ENCODE data around the gene ACSL6. TPM values are rescaled to one million over a fixed set of nuclear protein-coding genes. Genes with fewer than 3 reads are reported as not detected.

Gene ACSL6
- total RNA-seq, 1 experiment from 2014 or later = 4.8 TPM

DNA sequence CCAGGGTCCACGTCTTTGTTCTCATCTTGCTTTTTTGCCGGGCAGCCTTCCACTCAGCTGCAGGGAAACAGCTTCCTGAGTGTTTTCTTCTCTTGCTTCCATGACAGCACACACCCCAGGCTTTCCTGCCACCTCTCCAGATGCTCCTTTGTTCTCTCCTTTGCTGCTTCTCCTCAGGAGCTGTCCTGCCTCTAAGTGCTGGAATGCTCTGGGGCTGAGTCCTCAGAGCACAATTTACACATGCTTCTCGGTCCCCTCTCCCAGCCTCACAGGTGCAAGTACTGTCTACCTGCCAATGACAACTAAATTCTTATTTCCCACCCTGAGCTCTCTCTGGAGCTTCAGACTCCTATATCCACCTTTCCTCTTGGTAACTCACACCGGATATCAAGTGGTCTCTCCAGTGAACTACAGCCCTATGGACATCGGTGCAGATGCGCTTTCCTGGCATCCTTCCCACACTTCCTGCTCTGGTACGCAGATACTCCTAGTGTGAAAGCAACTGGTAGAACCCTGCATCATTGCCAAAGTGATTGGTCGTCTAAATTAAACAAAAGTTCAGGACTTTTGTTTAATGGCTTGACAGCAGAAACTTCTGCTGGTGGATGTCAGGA lies 13.4 kb upstream of the ACSL6 start:
- TF ChIP-seq ZNF232 (CRISPR knock-in tag; IDR thresholded peaks at IDR 0.05) = no peak
- no peak for TF ChIP-seq NFATC4 (CRISPR knock-in tag; IDR thresholded peaks at IDR 0.05)
- TF ChIP-seq, protein P1, sequence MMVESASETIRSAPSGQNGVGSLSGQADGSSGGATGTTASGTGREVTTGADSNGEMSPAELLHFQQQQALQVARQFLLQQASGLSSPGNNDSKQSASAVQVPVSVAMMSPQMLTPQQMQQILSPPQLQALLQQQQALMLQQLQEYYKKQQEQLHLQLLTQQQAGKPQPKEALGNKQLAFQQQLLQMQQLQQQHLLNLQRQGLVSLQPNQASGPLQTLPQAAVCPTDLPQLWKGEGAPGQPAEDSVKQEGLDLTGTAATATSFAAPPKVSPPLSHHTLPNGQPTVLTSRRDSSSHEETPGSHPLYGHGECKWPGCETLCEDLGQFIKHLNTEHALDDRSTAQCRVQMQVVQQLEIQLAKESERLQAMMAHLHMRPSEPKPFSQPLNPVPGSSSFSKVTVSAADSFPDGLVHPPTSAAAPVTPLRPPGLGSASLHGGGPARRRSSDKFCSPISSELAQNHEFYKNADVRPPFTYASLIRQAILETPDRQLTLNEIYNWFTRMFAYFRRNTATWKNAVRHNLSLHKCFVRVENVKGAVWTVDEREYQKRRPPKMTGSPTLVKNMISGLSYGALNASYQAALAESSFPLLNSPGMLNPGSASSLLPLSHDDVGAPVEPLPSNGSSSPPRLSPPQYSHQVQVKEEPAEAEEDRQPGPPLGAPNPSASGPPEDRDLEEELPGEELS (CRISPR knock-in tag; IDR thresholded peaks at IDR 0.05) = no peak
- no peak for TF ChIP-seq ZNF317 (CRISPR knock-in tag; IDR thresholded peaks at IDR 0.05; ENCODE audit: borderline replicate concordance, low read depth)
- TF ChIP-seq, protein P2, sequence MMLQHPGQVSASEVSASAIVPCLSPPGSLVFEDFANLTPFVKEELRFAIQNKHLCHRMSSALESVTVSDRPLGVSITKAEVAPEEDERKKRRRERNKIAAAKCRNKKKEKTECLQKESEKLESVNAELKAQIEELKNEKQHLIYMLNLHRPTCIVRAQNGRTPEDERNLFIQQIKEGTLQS (CRISPR knock-in tag; conservative IDR thresholded peaks at IDR 0.05) = no peak
- TF ChIP-seq FOXJ3 (CRISPR knock-in tag; IDR thresholded peaks at IDR 0.05; ENCODE audit: borderline replicate concordance) = no peak
- TF ChIP-seq, protein P3, sequence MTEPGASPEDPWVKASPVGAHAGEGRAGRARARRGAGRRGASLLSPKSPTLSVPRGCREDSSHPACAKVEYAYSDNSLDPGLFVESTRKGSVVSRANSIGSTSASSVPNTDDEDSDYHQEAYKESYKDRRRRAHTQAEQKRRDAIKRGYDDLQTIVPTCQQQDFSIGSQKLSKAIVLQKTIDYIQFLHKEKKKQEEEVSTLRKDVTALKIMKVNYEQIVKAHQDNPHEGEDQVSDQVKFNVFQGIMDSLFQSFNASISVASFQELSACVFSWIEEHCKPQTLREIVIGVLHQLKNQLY (CRISPR knock-in tag; IDR thresholded peaks at IDR 0.05) = no peak
- TF ChIP-seq NR3C1 (CRISPR knock-in tag; conservative IDR thresholded peaks at IDR 0.05; ENCODE audit: low read depth) = no peak
- TF ChIP-seq SOX15 (CRISPR knock-in tag; IDR thresholded peaks at IDR 0.05) = no peak
- TF ChIP-seq, protein P4, sequence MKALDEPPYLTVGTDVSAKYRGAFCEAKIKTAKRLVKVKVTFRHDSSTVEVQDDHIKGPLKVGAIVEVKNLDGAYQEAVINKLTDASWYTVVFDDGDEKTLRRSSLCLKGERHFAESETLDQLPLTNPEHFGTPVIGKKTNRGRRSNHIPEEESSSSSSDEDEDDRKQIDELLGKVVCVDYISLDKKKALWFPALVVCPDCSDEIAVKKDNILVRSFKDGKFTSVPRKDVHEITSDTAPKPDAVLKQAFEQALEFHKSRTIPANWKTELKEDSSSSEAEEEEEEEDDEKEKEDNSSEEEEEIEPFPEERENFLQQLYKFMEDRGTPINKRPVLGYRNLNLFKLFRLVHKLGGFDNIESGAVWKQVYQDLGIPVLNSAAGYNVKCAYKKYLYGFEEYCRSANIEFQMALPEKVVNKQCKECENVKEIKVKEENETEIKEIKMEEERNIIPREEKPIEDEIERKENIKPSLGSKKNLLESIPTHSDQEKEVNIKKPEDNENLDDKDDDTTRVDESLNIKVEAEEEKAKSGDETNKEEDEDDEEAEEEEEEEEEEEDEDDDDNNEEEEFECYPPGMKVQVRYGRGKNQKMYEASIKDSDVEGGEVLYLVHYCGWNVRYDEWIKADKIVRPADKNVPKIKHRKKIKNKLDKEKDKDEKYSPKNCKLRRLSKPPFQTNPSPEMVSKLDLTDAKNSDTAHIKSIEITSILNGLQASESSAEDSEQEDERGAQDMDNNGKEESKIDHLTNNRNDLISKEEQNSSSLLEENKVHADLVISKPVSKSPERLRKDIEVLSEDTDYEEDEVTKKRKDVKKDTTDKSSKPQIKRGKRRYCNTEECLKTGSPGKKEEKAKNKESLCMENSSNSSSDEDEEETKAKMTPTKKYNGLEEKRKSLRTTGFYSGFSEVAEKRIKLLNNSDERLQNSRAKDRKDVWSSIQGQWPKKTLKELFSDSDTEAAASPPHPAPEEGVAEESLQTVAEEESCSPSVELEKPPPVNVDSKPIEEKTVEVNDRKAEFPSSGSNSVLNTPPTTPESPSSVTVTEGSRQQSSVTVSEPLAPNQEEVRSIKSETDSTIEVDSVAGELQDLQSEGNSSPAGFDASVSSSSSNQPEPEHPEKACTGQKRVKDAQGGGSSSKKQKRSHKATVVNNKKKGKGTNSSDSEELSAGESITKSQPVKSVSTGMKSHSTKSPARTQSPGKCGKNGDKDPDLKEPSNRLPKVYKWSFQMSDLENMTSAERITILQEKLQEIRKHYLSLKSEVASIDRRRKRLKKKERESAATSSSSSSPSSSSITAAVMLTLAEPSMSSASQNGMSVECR (CRISPR knock-in tag; IDR thresholded peaks at IDR 0.05; ENCODE audit: borderline replicate concordance) = no peak
- TF ChIP-seq ETV6 (CRISPR knock-in tag; IDR thresholded peaks at IDR 0.05) = no peak
- TF ChIP-seq FOXP1 (CRISPR knock-in tag; IDR thresholded peaks at IDR 0.05; ENCODE audit: borderline replicate concordance) = no peak
- TF ChIP-seq, protein P5, sequence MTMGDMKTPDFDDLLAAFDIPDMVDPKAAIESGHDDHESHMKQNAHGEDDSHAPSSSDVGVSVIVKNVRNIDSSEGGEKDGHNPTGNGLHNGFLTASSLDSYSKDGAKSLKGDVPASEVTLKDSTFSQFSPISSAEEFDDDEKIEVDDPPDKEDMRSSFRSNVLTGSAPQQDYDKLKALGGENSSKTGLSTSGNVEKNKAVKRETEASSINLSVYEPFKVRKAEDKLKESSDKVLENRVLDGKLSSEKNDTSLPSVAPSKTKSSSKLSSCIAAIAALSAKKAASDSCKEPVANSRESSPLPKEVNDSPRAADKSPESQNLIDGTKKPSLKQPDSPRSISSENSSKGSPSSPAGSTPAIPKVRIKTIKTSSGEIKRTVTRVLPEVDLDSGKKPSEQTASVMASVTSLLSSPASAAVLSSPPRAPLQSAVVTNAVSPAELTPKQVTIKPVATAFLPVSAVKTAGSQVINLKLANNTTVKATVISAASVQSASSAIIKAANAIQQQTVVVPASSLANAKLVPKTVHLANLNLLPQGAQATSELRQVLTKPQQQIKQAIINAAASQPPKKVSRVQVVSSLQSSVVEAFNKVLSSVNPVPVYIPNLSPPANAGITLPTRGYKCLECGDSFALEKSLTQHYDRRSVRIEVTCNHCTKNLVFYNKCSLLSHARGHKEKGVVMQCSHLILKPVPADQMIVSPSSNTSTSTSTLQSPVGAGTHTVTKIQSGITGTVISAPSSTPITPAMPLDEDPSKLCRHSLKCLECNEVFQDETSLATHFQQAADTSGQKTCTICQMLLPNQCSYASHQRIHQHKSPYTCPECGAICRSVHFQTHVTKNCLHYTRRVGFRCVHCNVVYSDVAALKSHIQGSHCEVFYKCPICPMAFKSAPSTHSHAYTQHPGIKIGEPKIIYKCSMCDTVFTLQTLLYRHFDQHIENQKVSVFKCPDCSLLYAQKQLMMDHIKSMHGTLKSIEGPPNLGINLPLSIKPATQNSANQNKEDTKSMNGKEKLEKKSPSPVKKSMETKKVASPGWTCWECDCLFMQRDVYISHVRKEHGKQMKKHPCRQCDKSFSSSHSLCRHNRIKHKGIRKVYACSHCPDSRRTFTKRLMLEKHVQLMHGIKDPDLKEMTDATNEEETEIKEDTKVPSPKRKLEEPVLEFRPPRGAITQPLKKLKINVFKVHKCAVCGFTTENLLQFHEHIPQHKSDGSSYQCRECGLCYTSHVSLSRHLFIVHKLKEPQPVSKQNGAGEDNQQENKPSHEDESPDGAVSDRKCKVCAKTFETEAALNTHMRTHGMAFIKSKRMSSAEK (CRISPR knock-in tag; IDR thresholded peaks at IDR 0.05; ENCODE audit: borderline replicate concordance) = no peak
- no peak for TF ChIP-seq PRRX2 (CRISPR knock-in tag; IDR thresholded peaks at IDR 0.05)
- CTCF ChIA-PET = interaction anchor here (1.0 kb wide), 1 partner anchor 38 kb away, joined by 3 read pairs; no protein-coding TSS in a partner anchor
- ATAC-seq (peak; percentile 46), DNase-seq (ENCODE audit: low spot score) (no peak)
- POLR2A ChIA-PET = no interaction called here
- H3K4me1 Mint-ChIP-seq = no peaks in the 10 kb centered on the region
- no peaks in the 10 kb centered on the region for H3K36me3 Mint-ChIP-seq
- no peaks in the 10 kb centered on the region for H3K27me3 Mint-ChIP-seq (ENCODE audit: low read depth)
- H3K9me3 Mint-ChIP-seq = no peaks in the 10 kb centered on the region
- no peak overlapping the region for H3K27ac Mint-ChIP-seq
- H3K4me3 Mint-ChIP-seq = no peak overlapping the region
